HepG2 (cell line): ENCODE data around the gene TRAF3. TPM values are rescaled to one million over a fixed set of nuclear protein-coding genes. Genes with fewer than 3 reads are reported as not detected.

Experiments
- KDM5A ChIP-seq: fragments of 200-600 bp; sonication (generic); IDR thresholded peaks from 2 replicates; pipeline ENCODE4 v1.7.0; 2018; ENCODE audit warnings: antibody characterized with exemption, mild to moderate bottlenecking, low read length, borderline replicate concordance
- MLXIP ChIP-seq: sonication (generic); formaldehyde crosslinking; IDR thresholded peaks from 2 replicates; pipeline ENCODE4 v1.9.0; 2021; ENCODE audit warnings: missing genetic modification reagents, borderline replicate concordance
- MXD4 ChIP-seq: IDR thresholded peaks from 2 replicates; pipeline ENCODE4 v1.6.1; 2016; ENCODE audit warnings: mild to moderate bottlenecking, missing biosample characterization, missing genetic modification reagents
- MZF1 ChIP-seq: sonication (generic); formaldehyde crosslinking; IDR thresholded peaks from 2 replicates; pipeline ENCODE4 v1.8.1; 2023; ENCODE audit warnings: mild to moderate bottlenecking, missing genetic modification reagents, borderline replicate concordance
- NAIF1 ChIP-seq: sonication (generic); formaldehyde crosslinking; IDR thresholded peaks from 2 replicates; pipeline ENCODE4 v1.5.0; 2020; ENCODE audit warnings: mild to moderate bottlenecking, missing genetic modification reagents, borderline replicate concordance
- PAX8 ChIP-seq: sonication (generic); formaldehyde crosslinking; IDR thresholded peaks from 2 replicates; pipeline ENCODE4 v1.8.0; 2022; ENCODE audit warnings: mild to moderate bottlenecking, missing genetic modification reagents, borderline replicate concordance
- PBX2 ChIP-seq: IDR thresholded peaks from 2 replicates; pipeline ENCODE4 v1.6.1; 2016; ENCODE audit warnings: control low read depth
- SRSF9 ChIP-seq: fragments of 200-400 bp; formaldehyde crosslinking; IDR thresholded peaks from 2 replicates; pipeline ENCODE4 v1.6.1; 2018; ENCODE audit warnings: borderline replicate concordance, mild to moderate bottlenecking, low read depth, low read length; ENCODE audit not compliant: insufficient read depth, poor library complexity, severe bottlenecking
- TRIM24 ChIP-seq: sonication (generic); formaldehyde crosslinking; IDR thresholded peaks from 2 replicates; pipeline ENCODE4 v1.8.0; 2022; ENCODE audit warnings: mild to moderate bottlenecking, missing genetic modification reagents
- ZNF577 ChIP-seq: sonication (generic); formaldehyde crosslinking; IDR thresholded peaks from 2 replicates; pipeline ENCODE4 v1.4.0; 2020; ENCODE audit warnings: mild to moderate bottlenecking, low read depth, missing genetic modification reagents, borderline replicate concordance
- ZNF609 ChIP-seq: sonication (generic); formaldehyde crosslinking; IDR thresholded peaks from 2 replicates; pipeline ENCODE4 v1.4.0; 2020; ENCODE audit warnings: mild to moderate bottlenecking, missing genetic modification reagents, borderline replicate concordance
- ZNF678 ChIP-seq: sonication (generic); formaldehyde crosslinking; IDR thresholded peaks from 2 replicates; pipeline ENCODE4 v1.4.0; 2020; ENCODE audit warnings: mild to moderate bottlenecking, missing genetic modification reagents
- ZNF687 ChIP-seq: sonication (generic); formaldehyde crosslinking; IDR thresholded peaks from 2 replicates; pipeline ENCODE4 v1.5.1; 2020; ENCODE audit warnings: mild to moderate bottlenecking, missing genetic modification reagents, moderate library complexity
- ZNF713 ChIP-seq: sonication (generic); formaldehyde crosslinking; IDR thresholded peaks from 2 replicates; pipeline ENCODE4 v1.4.0; 2020; ENCODE audit warnings: mild to moderate bottlenecking, missing genetic modification reagents
- ZSCAN12 ChIP-seq: sonication (generic); formaldehyde crosslinking; IDR thresholded peaks from 2 replicates; pipeline ENCODE4 v1.9.0; 2021; ENCODE audit warnings: mild to moderate bottlenecking, missing genetic modification reagents
- polyA plus RNA-seq, 8 experiments: library from polyadenylated mRNA; depleted of rRNA in 3 of 8; stranded (reverse) in 7 of 8; unstranded in 1 of 8; fragments of >200 nt; fragmentation: Illumina TruSeq in 4 of 8; extraction: Trizol in 4 of 8; gene quantifications; 2 replicates each; pipeline versions ENCODE4 v1.2.1 to v1.2.3, GENCODE V29; 2011 to 2016; ENCODE audit warnings: low read depth in 4 of 8, missing spikeins in 1 of 8, mixed read lengths in 1 of 8; ENCODE audit not compliant: insufficient read depth in 1 of 8
- total RNA-seq, 5 experiments: library from RNA; depleted of rRNA; stranded (reverse); fragments of >200 nt; fragmentation: Illumina TruSeq; extraction: Trizol; gene quantifications; 2 replicates each; pipeline ENCODE4 v1.2.3, GENCODE V29; 2016; ENCODE audit warnings: low read depth in 1 of 5

Gene TRAF3
- total and polyA plus RNA-seq, 2 of the 13 experiments (the other 11 are each of a cell fraction or from before 2014, with no cell fraction given): 6.9 to 12.2 TPM

GRCh38 chr14:102922490-102923200 lies 145.4 kb downstream of the TRAF3 start, which contains the start of gene AMN (continued):
- TF ChIP-seq ZNF609 (CRISPR knock-in tag) (peak; percentile 52; the same call in 1 of the 2 replicates), MZF1 (CRISPR knock-in tag) (no peak), NAIF1 (CRISPR knock-in tag) (0 out of 2 replicates have a peak, but pooled peaks have one; percentile 42), MLXIP (CRISPR knock-in tag) (no peak), PBX2 (CRISPR knock-in tag) (no peak), ZNF713 (CRISPR knock-in tag) (0 out of 2 replicates have a peak, but pooled peaks have one; percentile 40), SRSF9 (no peak), ZNF678 (CRISPR knock-in tag) (no peak), ZSCAN12 (CRISPR knock-in tag) (no peak), PAX8 (CRISPR knock-in tag) (no peak), ZNF577 (CRISPR knock-in tag) (no peak), MXD4 (peak; percentile 78), KDM5A (no peak), ZNF687 (CRISPR knock-in tag) (peak; percentile 93), TRIM24 (CRISPR knock-in tag) (no peak)
